ENCODE results near the gene TSEN2. TPM values are rescaled to one million over a fixed set of nuclear protein-coding genes. Genes with fewer than 3 reads are reported as not detected.

Gene TSEN2
- total RNA-seq, 4 donors from 2014 or later = 31.8 to 40.2 (median 35.2) TPM

GRCh38 chr3:12470111-12470510 lies 14.2 kb upstream of the TSEN2 start:
- Histone ChIP-seq H3K27me3 (no peaks in the 10 kb centered on the region), H3K27ac (no peak overlapping the region), H3K9me3 (no peaks in the 10 kb centered on the region), H3K4me1 (no peaks in the 10 kb centered on the region), H3K4me3 (no peak overlapping the region), H3K36me3 (no peaks in the 10 kb centered on the region)
- 70 to 92% methylated on average over 5 of the region's 5 CpGs for WGBS, 2 donors
- no peak for DNase-seq (ENCODE audit: low spot score in 2 of 2)
- TF ChIP-seq POLR2A (IDR thresholded peaks at IDR 0.05) (no peak), CTCF (IDR thresholded peaks at IDR 0.05) (no peak), EP300 (IDR thresholded peaks at IDR 0.05) (no peak)

- TF ChIP-seq CTCF (IDR thresholded peaks at IDR 0.05) = no peak
- no peak for TF ChIP-seq POLR2A (IDR thresholded peaks at IDR 0.05)
- no peak for TF ChIP-seq EP300 (IDR thresholded peaks at IDR 0.05)
- Histone ChIP-seq H3K27me3 (no peaks in the 10 kb centered on the region), H3K36me3 (no peaks in the 10 kb centered on the region), H3K4me1 (peaks cover 0 to 1% (median 0%) of the 10 kb centered on the region in 4 donors), H3K27ac (no peak overlapping the region), H3K9me3 (no peaks in the 10 kb centered on the region), H3K4me3 (no peak overlapping the region)
- WGBS, 2 donors = 82 to 88% methylated on average over 3 of the region's 3 CpGs
- DNase-seq (ENCODE audit: low spot score in 2 of 2) = no peak
Measured at GRCh38 chr3:12470680-12471079, 13.6 kb upstream of the TSEN2 start.

- no peak overlapping the region for H3K27ac ChIP-seq
- H3K27me3 ChIP-seq = no peaks in the 10 kb centered on the region
- H3K36me3 ChIP-seq = no peaks in the 10 kb centered on the region
- no peak for DNase-seq (ENCODE audit: low spot score in 2 of 2)
- 71 to 74% methylated on average over 11 of the region's 11 CpGs for WGBS, 2 donors
- H3K9me3 ChIP-seq = no peaks in the 10 kb centered on the region
- TF ChIP-seq CTCF (IDR thresholded peaks at IDR 0.05) = no peak
- TF ChIP-seq POLR2A (IDR thresholded peaks at IDR 0.05) = no peak
- TF ChIP-seq EP300 (IDR thresholded peaks at IDR 0.05) = no peak
- H3K4me3 ChIP-seq = no peak overlapping the region
- H3K4me1 ChIP-seq = peaks cover 0 to 7% (median 4%) of the 10 kb centered on the region in 4 donors
Measured at GRCh38 chr3:12471241-12471640, 13.0 kb upstream of the TSEN2 start.

GRCh38 chr3:12472000-12472610 lies 12.2 kb upstream of the TSEN2 start:
- no peaks in the 10 kb centered on the region for H3K9me3 ChIP-seq
- peaks cover 0 to 13% (median 6%) of the 10 kb centered on the region in 4 donors for H3K4me1 ChIP-seq
- no peaks in the 10 kb centered on the region for H3K36me3 ChIP-seq
- no peak overlapping the region for H3K4me3 ChIP-seq
- H3K27me3 ChIP-seq = no peaks in the 10 kb centered on the region
- 82 to 86% methylated on average over 11 of the region's 11 CpGs for WGBS, 2 donors
- H3K27ac ChIP-seq = no peak overlapping the region
- no peak for DNase-seq (ENCODE audit: low spot score in 2 of 2)
- no peak for TF ChIP-seq POLR2A (IDR thresholded peaks at IDR 0.05)

GRCh38 chr3:12472796-12473195 lies 11.5 kb upstream of the TSEN2 start:
- no peak for DNase-seq (ENCODE audit: low spot score in 2 of 2)
- Histone ChIP-seq H3K27me3 (no peaks in the 10 kb centered on the region), H3K36me3 (no peaks in the 10 kb centered on the region), H3K9me3 (no peaks in the 10 kb centered on the region), H3K4me3 (no peak overlapping the region), H3K27ac (no peak overlapping the region), H3K4me1 (peaks cover 0 to 13% (median 6%) of the 10 kb centered on the region in 4 donors)
- no peak for TF ChIP-seq POLR2A (IDR thresholded peaks at IDR 0.05)
- TF ChIP-seq EP300 (IDR thresholded peaks at IDR 0.05) = no peak
- TF ChIP-seq CTCF (IDR thresholded peaks at IDR 0.05) = no peak
- 80 to 92% methylated on average over 5 of the region's 5 CpGs for WGBS, 2 donors

Data from tibial nerve (tissue), 4 donors.